IMR-90 (cell line): ENCODE results near the gene TEDC2. TPM values are rescaled to one million over a fixed set of nuclear protein-coding genes. Genes with fewer than 3 reads are reported as not detected.

ENCODE experiments used
- ATAC-seq: fragments of 200-7000 bp; cut with Tn5 transposase; 2 replicates; pipeline ENCODE4 v1.9.1; 2020; ENCODE audit warnings: low read depth, mild to moderate bottlenecking, moderate library complexity
- BruUV-seq: library from RNA; stranded (reverse); fragments of 400-500 nt; replicated peaks from 2 replicates; lab custom pipeline; 2021; lab: Mats Ljungman, UMichigan
- CTCF ChIA-PET: fragments of 300-600 bp; formaldehyde crosslinking; extraction: SDS; loops from one replicate; lab custom pipeline; 2021; ENCODE audit warnings: antibody characterized with exemption; lab: Yijun Ruan, JAX
- POLR2A ChIA-PET: fragments of 300-600 bp; sonication (Branson Sonifier 250); formaldehyde crosslinking; loops from one replicate; lab custom pipeline; 2022; ENCODE audit warnings: antibody characterized with exemption; ENCODE audit not compliant: unreplicated experiment; lab: Charles Lee
- DNase-seq: peaks from one replicate; pipeline ENCODE4 v3.0.0; 2013
- H2AFZ ChIP-seq: replicated peaks from 2 replicates; pipeline ENCODE3; 2013; ENCODE audit warnings: low read length, mild to moderate bottlenecking; ENCODE audit not compliant: poor library complexity
- H2AK5ac ChIP-seq: 2 replicates; pipeline ENCODE4 v1.6.1; 2013; ENCODE audit warnings: low read depth, low read length, inconsistent platforms
- H2AK9ac ChIP-seq: replicated peaks from 2 replicates; pipeline ENCODE3; 2013; ENCODE audit warnings: mild to moderate bottlenecking, low read depth, low read length, moderate library complexity; ENCODE audit not compliant: poor library complexity
- H2BK120ac ChIP-seq: 2 replicates; pipeline ENCODE4 v1.6.1; 2013; ENCODE audit warnings: low read depth, low read length, inconsistent platforms
- H2BK15ac ChIP-seq: 3 replicates; pipeline ENCODE4 v1.6.1; 2013; ENCODE audit warnings: low read depth, low read length, inconsistent platforms
- H2BK20ac ChIP-seq: 2 replicates; pipeline ENCODE4 v1.6.1; 2013; ENCODE audit warnings: low read depth, mild to moderate bottlenecking, inconsistent platforms, low read length, moderate library complexity
- H2BK5ac ChIP-seq: 2 replicates; pipeline ENCODE4 v1.6.1; 2013; ENCODE audit warnings: mild to moderate bottlenecking, low read depth, low read length, inconsistent platforms; ENCODE audit not compliant: poor library complexity, severe bottlenecking
- H3K14ac ChIP-seq: replicated peaks from 2 replicates; pipeline ENCODE4 v1.6.1; 2013; ENCODE audit warnings: low read depth, low read length, inconsistent platforms
- H3K18ac ChIP-seq: 2 replicates; pipeline ENCODE4 v1.6.1; 2013; ENCODE audit warnings: low read depth, low read length, control low read depth
- H3K23ac ChIP-seq: 2 replicates; pipeline ENCODE4 v1.6.1; 2013; ENCODE audit warnings: low read depth, low read length, inconsistent platforms
- H3K27ac ChIP-seq: 2 replicates; pipeline ENCODE4 v1.5.1; 2013; ENCODE audit warnings: mild to moderate bottlenecking, control low read depth, low read length; ENCODE audit not compliant: insufficient read depth
- H3K27me3 ChIP-seq: 2 replicates; pipeline ENCODE4 v1.6.1; 2013; ENCODE audit warnings: low read length; ENCODE audit not compliant: control insufficient read depth, insufficient read depth
- H3K36me3 ChIP-seq: 2 replicates; pipeline ENCODE4 v1.6.1; 2013; ENCODE audit warnings: low read length, mixed read lengths; ENCODE audit not compliant: control insufficient read depth, insufficient read depth
- H3K4ac ChIP-seq: 2 replicates; pipeline ENCODE4 v1.6.1; 2013; ENCODE audit warnings: low read depth, low read length, inconsistent platforms
- H3K4me1 ChIP-seq: 2 replicates; pipeline ENCODE4 v1.6.1; 2013; ENCODE audit warnings: low read length, mixed read lengths; ENCODE audit not compliant: control insufficient read depth, insufficient read depth
- H3K4me2 ChIP-seq: 2 replicates; pipeline ENCODE4 v1.6.1; 2013; ENCODE audit warnings: low read depth, mild to moderate bottlenecking, control low read depth, low read length, moderate library complexity
- H3K4me3 ChIP-seq: 2 replicates; pipeline ENCODE4 v1.5.1; 2013; ENCODE audit warnings: low read depth, mild to moderate bottlenecking, control low read depth, low read length, moderate library complexity; ENCODE audit not compliant: insufficient read depth
- H3K56ac ChIP-seq: 2 replicates; pipeline ENCODE4 v1.6.1; 2013; ENCODE audit warnings: low read length, inconsistent platforms; ENCODE audit not compliant: insufficient read depth; ENCODE audit errors: extremely low read depth
- H3K79me1 ChIP-seq, 2 experiments: 2 replicates each; pipeline ENCODE4 v1.6.1; 2013; ENCODE audit warnings: low read length in 2 of 2, inconsistent platforms in 1 of 2, low read depth in 1 of 2
- H3K9ac ChIP-seq: 2 replicates; pipeline ENCODE4 v1.6.1; 2013; ENCODE audit warnings: low read depth, low read length, control low read depth
- H3K9me1 ChIP-seq: 2 replicates; pipeline ENCODE4 v1.6.1; 2013; ENCODE audit warnings: low read length, inconsistent platforms; ENCODE audit not compliant: insufficient read depth
- H3K9me3 ChIP-seq: 2 replicates; pipeline ENCODE4 v1.6.1; 2013; ENCODE audit warnings: low read length; ENCODE audit not compliant: control insufficient read depth, insufficient read depth
- H4K20me1 ChIP-seq: 2 replicates; pipeline ENCODE4 v1.6.1; 2013; ENCODE audit warnings: low read length, inconsistent platforms; ENCODE audit not compliant: insufficient read depth
- H4K5ac ChIP-seq: 2 replicates; pipeline ENCODE4 v1.6.1; 2013; ENCODE audit warnings: mild to moderate bottlenecking, low read depth, low read length, control low read depth
- H4K8ac ChIP-seq, 2 experiments: 2 replicates each; pipeline ENCODE4 v1.6.1; 2013; ENCODE audit warnings: low read depth in 2 of 2, low read length in 2 of 2, control low read depth in 1 of 2, inconsistent platforms in 1 of 2
- H4K91ac ChIP-seq: 2 replicates; pipeline ENCODE4 v1.6.1; 2013; ENCODE audit warnings: low read depth, low read length, inconsistent platforms; ENCODE audit not compliant: insufficient read depth
- BHLHE40 ChIP-seq: fragments of 150-350 bp; IDR thresholded peaks from 2 replicates; pipeline ENCODE4 v1.6.1; 2016; ENCODE audit warnings: mild to moderate bottlenecking, low read depth, low read length
- CEBPB ChIP-seq: IDR thresholded peaks from 2 replicates; pipeline ENCODE4 v1.6.1; 2012; ENCODE audit warnings: low read depth, low read length, improper control_type of control experiment
- CHD1 ChIP-seq: IDR thresholded peaks from 2 replicates; pipeline ENCODE4 v1.6.1; 2012; ENCODE audit warnings: low read depth, low read length, improper control_type of control experiment
- FOS ChIP-seq: fragments of 150-350 bp; IDR thresholded peaks from 2 replicates; pipeline ENCODE4 v1.6.1; 2016; ENCODE audit warnings: low read depth, low read length
- MAFK ChIP-seq: IDR thresholded peaks from 2 replicates; pipeline ENCODE4 v1.6.1; 2012; ENCODE audit warnings: low read depth, low read length, improper control_type of control experiment
- MAZ ChIP-seq: IDR thresholded peaks from 2 replicates; pipeline ENCODE4 v1.6.1; 2012; ENCODE audit warnings: low read depth, mild to moderate bottlenecking, low read length, improper control_type of control experiment, moderate library complexity, borderline replicate concordance
- MXI1 ChIP-seq: IDR thresholded peaks from 2 replicates; pipeline ENCODE4 v1.6.1; 2012; ENCODE audit warnings: low read depth, mild to moderate bottlenecking, low read length, moderate library complexity, borderline replicate concordance
- NFE2L2 ChIP-seq: fragments of 150-350 bp; IDR thresholded peaks from 2 replicates; pipeline ENCODE4 v1.6.1; 2016; ENCODE audit warnings: low read depth, mild to moderate bottlenecking, low read length
- POLR2A ChIP-seq: IDR thresholded peaks from 2 replicates; pipeline ENCODE4 v1.6.1; 2012; ENCODE audit warnings: mild to moderate bottlenecking, low read depth, low read length
- RAD21 ChIP-seq: IDR thresholded peaks from 2 replicates; pipeline ENCODE4 v1.6.1; 2012; ENCODE audit warnings: low read length, improper control_type of control experiment
- RCOR1 ChIP-seq: IDR thresholded peaks from 2 replicates; pipeline ENCODE4 v1.6.1; 2012; ENCODE audit warnings: mild to moderate bottlenecking, low read length, improper control_type of control experiment; ENCODE audit not compliant: insufficient replicate concordance
- RFX5 ChIP-seq: IDR thresholded peaks from 2 replicates; pipeline ENCODE4 v1.8.0; 2012; ENCODE audit warnings: low read depth, mild to moderate bottlenecking, low read length, moderate library complexity
- SMC3 ChIP-seq: fragments of 150-350 bp; IDR thresholded peaks from 2 replicates; pipeline ENCODE4 v1.6.1; 2016; ENCODE audit warnings: low read depth, mild to moderate bottlenecking, antibody characterized with exemption, low read length, moderate library complexity
- WGBS, 2 experiments: methylation state at CpG; one replicate each; pipeline versions ENCODE4 v1.1.5 to v1.1.7; 2013; ENCODE audit warnings: missing lambda C conversion rate in 2 of 2; ENCODE audit not compliant: insufficient read length in 1 of 2; ENCODE audit errors: extremely low coverage in 2 of 2; 5-methylcytosine and 5-hydroxymethylcytosine counted together
- dilution Hi-C: fragments of 300-500 bp; cut with HindIII; formaldehyde crosslinking; loops from one replicate; pipeline ENCODE4 v1.14.3; 2018; ENCODE audit warnings: low sequenced_read_pairs; ENCODE audit not compliant: unreplicated experiment
- in situ Hi-C: fragments of 300-500 bp; cut with MboI; formaldehyde crosslinking; loops from 3 replicates; pipeline ENCODE4 v1.14.3; 2019; ENCODE audit warnings: low sequenced_read_pairs, inconsistent platforms, mixed read lengths
- intact Hi-C: fragments of 100-400 bp; cut with micrococcal nuclease; formaldehyde crosslinking; loops from 2 replicates; pipeline ENCODE4 v1.10.0; 2022
- polyA plus RNA-seq, 3 experiments: library from polyadenylated mRNA; depleted of rRNA; stranded (reverse); fragments of >200 nt; gene quantifications; 2 replicates each; pipeline ENCODE4 v1.2.3, GENCODE V29; 2012; ENCODE audit warnings: low replicate concordance in 1 of 3
- total RNA-seq: library from RNA; depleted of rRNA; stranded (reverse); fragments of >200 nt; gene quantifications from 2 replicates; pipeline ENCODE4 v1.2.3, GENCODE V29; 2012
- TF ChIP-seq, protein P1 (sequence below): fragments of 150-350 bp; IDR thresholded peaks from 2 replicates; pipeline ENCODE4 v1.6.1; 2016; ENCODE audit warnings: low read depth, mild to moderate bottlenecking, low read length, moderate library complexity, borderline replicate concordance
- TF ChIP-seq, protein P2 (sequence below): conservative IDR thresholded peaks from 2 replicates; pipeline ENCODE4 v1.5.1; 2012; ENCODE audit warnings: mild to moderate bottlenecking, low read depth, low read length, improper control_type of control experiment
- TF ChIP-seq, protein P3 (sequence below): fragments of 150-350 bp; IDR thresholded peaks from 2 replicates; pipeline ENCODE4 v1.6.1; 2017; ENCODE audit warnings: mild to moderate bottlenecking, antibody characterized with exemption, low read length, low read depth

The TEDC2 gene
- total and polyA plus RNA-seq, 2 of the 4 experiments (the other 2 are of a cell fraction), result 3.6 to 7.3 TPM

DNA sequence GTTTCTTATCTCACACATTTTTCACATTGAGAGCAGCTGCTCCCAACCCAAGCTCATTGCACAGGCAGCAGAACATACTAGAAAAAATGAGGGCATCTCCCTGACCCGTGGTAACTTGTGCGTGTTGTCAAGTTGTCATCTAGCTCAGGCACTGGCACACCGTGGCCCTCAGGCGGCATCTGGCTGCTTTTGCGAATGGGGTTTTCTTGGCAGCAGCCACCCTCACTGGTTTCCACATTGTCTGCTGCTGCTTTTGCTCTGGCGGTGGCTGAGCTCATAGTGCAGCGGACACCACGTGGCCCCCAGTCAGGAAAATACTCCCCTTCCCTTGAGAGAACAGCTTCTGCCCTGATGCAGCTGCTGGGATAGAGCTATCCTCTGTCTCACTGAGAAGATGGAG lies 9.4 kb upstream of the TEDC2 start:
- peaks cover 36% of the 10 kb centered on the region for H3K36me3 ChIP-seq

More for the DNA sequence above, 9.4 kb upstream of the TEDC2 start:
- ATAC-seq (no peak), DNase-seq (no peak)
- H3K9ac ChIP-seq, result no peak overlapping the region
- no peak for TF ChIP-seq RCOR1
- TF ChIP-seq MXI1, result no peak
- TF ChIP-seq RFX5, result no peak
- TF ChIP-seq RAD21, result no peak
- TF ChIP-seq BHLHE40, result no peak
- no peak for TF ChIP-seq SMC3
- TF ChIP-seq, protein P1, sequence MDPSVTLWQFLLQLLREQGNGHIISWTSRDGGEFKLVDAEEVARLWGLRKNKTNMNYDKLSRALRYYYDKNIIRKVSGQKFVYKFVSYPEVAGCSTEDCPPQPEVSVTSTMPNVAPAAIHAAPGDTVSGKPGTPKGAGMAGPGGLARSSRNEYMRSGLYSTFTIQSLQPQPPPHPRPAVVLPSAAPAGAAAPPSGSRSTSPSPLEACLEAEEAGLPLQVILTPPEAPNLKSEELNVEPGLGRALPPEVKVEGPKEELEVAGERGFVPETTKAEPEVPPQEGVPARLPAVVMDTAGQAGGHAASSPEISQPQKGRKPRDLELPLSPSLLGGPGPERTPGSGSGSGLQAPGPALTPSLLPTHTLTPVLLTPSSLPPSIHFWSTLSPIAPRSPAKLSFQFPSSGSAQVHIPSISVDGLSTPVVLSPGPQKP, result no peak
- TF ChIP-seq CEBPB, result no peak
- TF ChIP-seq CHD1, result no peak
- TF ChIP-seq FOS, result no peak
- TF ChIP-seq, protein P2, sequence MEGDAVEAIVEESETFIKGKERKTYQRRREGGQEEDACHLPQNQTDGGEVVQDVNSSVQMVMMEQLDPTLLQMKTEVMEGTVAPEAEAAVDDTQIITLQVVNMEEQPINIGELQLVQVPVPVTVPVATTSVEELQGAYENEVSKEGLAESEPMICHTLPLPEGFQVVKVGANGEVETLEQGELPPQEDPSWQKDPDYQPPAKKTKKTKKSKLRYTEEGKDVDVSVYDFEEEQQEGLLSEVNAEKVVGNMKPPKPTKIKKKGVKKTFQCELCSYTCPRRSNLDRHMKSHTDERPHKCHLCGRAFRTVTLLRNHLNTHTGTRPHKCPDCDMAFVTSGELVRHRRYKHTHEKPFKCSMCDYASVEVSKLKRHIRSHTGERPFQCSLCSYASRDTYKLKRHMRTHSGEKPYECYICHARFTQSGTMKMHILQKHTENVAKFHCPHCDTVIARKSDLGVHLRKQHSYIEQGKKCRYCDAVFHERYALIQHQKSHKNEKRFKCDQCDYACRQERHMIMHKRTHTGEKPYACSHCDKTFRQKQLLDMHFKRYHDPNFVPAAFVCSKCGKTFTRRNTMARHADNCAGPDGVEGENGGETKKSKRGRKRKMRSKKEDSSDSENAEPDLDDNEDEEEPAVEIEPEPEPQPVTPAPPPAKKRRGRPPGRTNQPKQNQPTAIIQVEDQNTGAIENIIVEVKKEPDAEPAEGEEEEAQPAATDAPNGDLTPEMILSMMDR, result no peak
- no peak for TF ChIP-seq MAZ
- TF ChIP-seq MAFK, result no peak
- no peak for TF ChIP-seq POLR2A
- TF ChIP-seq, protein P3, sequence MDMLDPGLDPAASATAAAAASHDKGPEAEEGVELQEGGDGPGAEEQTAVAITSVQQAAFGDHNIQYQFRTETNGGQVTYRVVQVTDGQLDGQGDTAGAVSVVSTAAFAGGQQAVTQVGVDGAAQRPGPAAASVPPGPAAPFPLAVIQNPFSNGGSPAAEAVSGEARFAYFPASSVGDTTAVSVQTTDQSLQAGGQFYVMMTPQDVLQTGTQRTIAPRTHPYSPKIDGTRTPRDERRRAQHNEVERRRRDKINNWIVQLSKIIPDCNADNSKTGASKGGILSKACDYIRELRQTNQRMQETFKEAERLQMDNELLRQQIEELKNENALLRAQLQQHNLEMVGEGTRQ, result no peak
- TF ChIP-seq NFE2L2, result no peak
- no peak overlapping the region for H2BK120ac ChIP-seq
- no peak overlapping the region for H2AK5ac ChIP-seq
- H4K5ac ChIP-seq, result no peak overlapping the region
- in situ Hi-C loops, result no loop called here
- H4K8ac ChIP-seq, result no peak overlapping the region
- no peak overlapping the region for H3K23ac ChIP-seq
- H2BK5ac ChIP-seq, result no peak overlapping the region
- intact Hi-C loops, result no loop called here
- H3K56ac ChIP-seq, result no peak overlapping the region
- dilution Hi-C loops, result no loop called here
- H2AFZ ChIP-seq, result no peak overlapping the region
- WGBS, 2 experiments, result 92% methylated on average over 7 of the region's 8 CpGs; no CpG with 5 or more reads in 1 of the 2 experiments
- peaks cover 11 to 59% of the 10 kb centered on the region in 2 experiments for H3K79me1 ChIP-seq
- no peak overlapping the region for H3K4me2 ChIP-seq
- no TSS peak for BruUV-seq
- H3K18ac ChIP-seq, result no peak overlapping the region
- H2BK15ac ChIP-seq, result no peak overlapping the region
- H2BK20ac ChIP-seq, result no peak overlapping the region
- H3K4me3 ChIP-seq, result no peak overlapping the region
- H4K91ac ChIP-seq, result no peak overlapping the region
- H3K14ac ChIP-seq, result no peak overlapping the region
- peaks cover 20% of the 10 kb centered on the region for H3K9me1 ChIP-seq
- CTCF ChIA-PET, result no interaction called here
- H2AK9ac ChIP-seq, result no peak overlapping the region
- no peak overlapping the region for H3K27ac ChIP-seq
- H3K4ac ChIP-seq, result no peak overlapping the region
- H3K4me1 ChIP-seq, result peaks cover 5% of the 10 kb centered on the region
- POLR2A ChIA-PET, result no interaction called here
- no peaks in the 10 kb centered on the region for H3K27me3 ChIP-seq
- peaks cover 24% of the 10 kb centered on the region for H4K20me1 ChIP-seq
- no peaks in the 10 kb centered on the region for H3K9me3 ChIP-seq
